GM12801 (cell line): ENCODE measurements around the gene MAD1L1.

Experiments
- CTCF ChIP-seq: IDR thresholded peaks from one replicate; pipeline ENCODE4 v1.5.1; 2011; ENCODE audit warnings: control low read depth; ENCODE audit not compliant: insufficient read length; ENCODE audit errors: extremely low read depth

Gene MAD1L1

GRCh38 chr7:2237109-2237602 is 4.4 kb upstream of the MAD1L1 start:
- no peak for TF ChIP-seq CTCF

- TF ChIP-seq CTCF, result no peak
Observed at GRCh38 chr7:2233926-2234325, 1.2 kb upstream of the MAD1L1 start.

GRCh38 chr7:2231992-2232765 is 566 bp downstream of the MAD1L1 start:
- TF ChIP-seq CTCF, result no peak

GRCh38 chr7:2230882-2231281 is 1.9 kb downstream of the MAD1L1 start:
- no peak for TF ChIP-seq CTCF

- TF ChIP-seq CTCF, result no peak
Observed at GRCh38 chr7:2230226-2230625, 2.5 kb downstream of the MAD1L1 start.

GRCh38 chr7:2229467-2229866 is 3.3 kb downstream of the MAD1L1 start:
- TF ChIP-seq CTCF, result no peak

GRCh38 chr7:2228921-2229320 is 3.8 kb downstream of the MAD1L1 start:
- TF ChIP-seq CTCF, result no peak
